GM18508 (cell line): ENCODE measurements around the gene SPC24.
"Not testable (repeated sequence)": the region's sequence is repeated elsewhere in the genome, so short reads cannot be mapped to it uniquely, and the experiment has no call there.

ENCODE experiments used
- ATAC-seq: cut with Tn5 transposase; IDR thresholded peaks from one replicate; pipeline ENCODE4 v1.9.1; 2021; ENCODE audit warnings: moderate number of reproducible peaks; ENCODE audit not compliant: insufficient read depth, unreplicated experiment

The SPC24 gene

GRCh38 chr19:11136400-11137101, 19.0 kb downstream of the SPC24 start:
- ATAC-seq, result no peak

- no peak for ATAC-seq
Measured at GRCh38 chr19:11131471-11131870, 24.1 kb downstream of the SPC24 start.

GRCh38 chr19:11130824-11131455, 24.6 kb downstream of the SPC24 start:
- no peak for ATAC-seq

- ATAC-seq, result no peak
Measured at GRCh38 chr19:11127905-11128304, 27.7 kb downstream of the SPC24 start.

- no peak for ATAC-seq
Measured at GRCh38 chr19:11125994-11126685, 29.4 kb downstream of the SPC24 start.

GRCh38 chr19:11124157-11124556, 31.4 kb downstream of the SPC24 start:
- not testable (repeated sequence) for ATAC-seq

GRCh38 chr19:11123114-11123513, 32.5 kb downstream of the SPC24 start:
- no peak for ATAC-seq

- not testable (repeated sequence) for ATAC-seq
Measured at GRCh38 chr19:11121963-11122362, 33.6 kb downstream of the SPC24 start.

- no peak for ATAC-seq
Measured at GRCh38 chr19:11116507-11116906, 39.1 kb downstream of the SPC24 start.

- no peak for ATAC-seq
Measured at GRCh38 chr19:11115895-11116446, 39.6 kb downstream of the SPC24 start.

- ATAC-seq, result no peak
Measured at GRCh38 chr19:11115042-11115441, 40.5 kb downstream of the SPC24 start.

- ATAC-seq, result no peak
Measured at GRCh38 chr19:11113140-11113708, 42.4 kb downstream of the SPC24 start.

- no peak for ATAC-seq
Measured at GRCh38 chr19:11111771-11112144, 43.8 kb downstream of the SPC24 start.

GRCh38 chr19:11111117-11111770, 44.3 kb downstream of the SPC24 start:
- no peak for ATAC-seq

- no peak for ATAC-seq
Measured at GRCh38 chr19:11108746-11109145, 46.8 kb downstream of the SPC24 start.

GRCh38 chr19:11106477-11106876, 49.1 kb downstream of the SPC24 start:
- ATAC-seq, result no peak

GRCh38 chr19:11105014-11105636, 50.5 kb downstream of the SPC24 start:
- no peak for ATAC-seq

- ATAC-seq, result not testable (repeated sequence)
Measured at GRCh38 chr19:11103667-11104066, 51.9 kb downstream of the SPC24 start.

GRCh38 chr19:11102944-11103343, 52.6 kb downstream of the SPC24 start:
- ATAC-seq, result no peak

- no peak for ATAC-seq
Measured at GRCh38 chr19:11101057-11101456, 54.5 kb downstream of the SPC24 start.
